ENCODE results near the gene KANK4. TPM values are rescaled to one million over a fixed set of nuclear protein-coding genes. Genes with fewer than 3 reads are reported as not detected.
"Not testable (repeated sequence)": the region's sequence is repeated elsewhere in the genome, so short reads cannot be mapped to it uniquely, and the experiment has no call there.

Gene KANK4
- total RNA-seq, 6 experiments from 2014 or later, result 0.18 to 6.7 (median 1.3) TPM

GRCh38 chr1:62259551-62259950 is 59.7 kb downstream of the KANK4 start:
- no peaks in the 10 kb centered on the region for H3K4me1 ChIP-seq
- TF ChIP-seq CTCF (IDR thresholded peaks at IDR 0.05) (no peak), POLR2A (IDR thresholded peaks at IDR 0.05) (no peak)
- no peak overlapping the region for H3K27ac ChIP-seq
- no peak overlapping the region for H3K4me3 ChIP-seq
- intact Hi-C loops (cut with DNase I), result no loop called here
- no peak for DNase-seq
- no peaks in the 10 kb centered on the region for H3K27me3 ChIP-seq
- no peak for ATAC-seq
- H3K9me3 ChIP-seq, result no peaks in the 10 kb centered on the region
- WGBS (ENCODE audit: insufficient coverage, low coverage, low lambda C conversion rate, missing lambda C conversion rate), result 98% methylated on average over 4 of the region's 4 CpGs
- no peaks in the 10 kb centered on the region for H3K36me3 ChIP-seq

GRCh38 chr1:62250126-62250726 is 69.0 kb downstream of the KANK4 start:
- intact Hi-C loops (cut with DNase I), result no loop called here
- Histone ChIP-seq H3K4me1 (no peaks in the 10 kb centered on the region), H3K9me3 (no peaks in the 10 kb centered on the region), H3K4me3 (no peak overlapping the region), H3K36me3 (no peaks in the 10 kb centered on the region), H3K27ac (no peak overlapping the region), H3K27me3 (no peaks in the 10 kb centered on the region)
- TF ChIP-seq POLR2A (IDR thresholded peaks at IDR 0.05), result no peak
- TF ChIP-seq CTCF (IDR thresholded peaks at IDR 0.05), result no peak
- DNase-seq (no peak), ATAC-seq (no peak)
- WGBS (ENCODE audit: insufficient coverage, low coverage, low lambda C conversion rate, missing lambda C conversion rate), result 70% methylated on average over 10 of the region's 10 CpGs

GRCh38 chr1:62247391-62248168 is 71.7 kb downstream of the KANK4 start:
- Histone ChIP-seq H3K27me3 (no peaks in the 10 kb centered on the region), H3K36me3 (no peaks in the 10 kb centered on the region), H3K27ac (no peak overlapping the region), H3K9me3 (no peaks in the 10 kb centered on the region), H3K4me3 (no peak overlapping the region), H3K4me1 (no peaks in the 10 kb centered on the region)
- WGBS (ENCODE audit: insufficient coverage, low coverage, low lambda C conversion rate, missing lambda C conversion rate), result 47% methylated on average over 5 of the region's 14 CpGs
- TF ChIP-seq POLR2A (IDR thresholded peaks at IDR 0.05), result no peak
- TF ChIP-seq CTCF (IDR thresholded peaks at IDR 0.05), result no peak
- intact Hi-C loops (cut with DNase I), result no loop called here
- ATAC-seq, result peak in 1 of 4 donors; percentile 13
- DNase-seq, result no peak

GRCh38 chr1:62245201-62245600 is 74.0 kb downstream of the KANK4 start:
- no peaks in the 10 kb centered on the region for H3K36me3 ChIP-seq
- TF ChIP-seq CTCF (IDR thresholded peaks at IDR 0.05) (no peak), POLR2A (IDR thresholded peaks at IDR 0.05) (no peak)
- H3K4me1 ChIP-seq, result peaks cover 0 to 14% (median 4%) of the 10 kb centered on the region in 4 donors
- intact Hi-C loops (cut with DNase I), result no loop called here
- H3K27me3 ChIP-seq, result no peaks in the 10 kb centered on the region
- H3K9me3 ChIP-seq, result no peaks in the 10 kb centered on the region
- H3K4me3 ChIP-seq, result no peak overlapping the region
- DNase-seq (no peak), ATAC-seq (no peak)
- H3K27ac ChIP-seq, result no peak overlapping the region

- H3K27ac ChIP-seq; DNase-seq; H3K27me3 ChIP-seq; intact Hi-C loops (cut with DNase I); H3K9me3 ChIP-seq; ATAC-seq; H3K4me3 ChIP-seq; H3K36me3 ChIP-seq: not testable (repeated sequence)
- peaks cover 0 to 14% (median 4%) of the 10 kb centered on the region in 4 donors for H3K4me1 ChIP-seq
- WGBS (ENCODE audit: insufficient coverage, low coverage, low lambda C conversion rate, missing lambda C conversion rate), result 90% methylated on average over 2 of the region's 3 CpGs
Observed at GRCh38 chr1:62244380-62244779, 74.9 kb downstream of the KANK4 start.
